ENCODE measurements around the gene FIGNL2.

Gene FIGNL2

DNA sequence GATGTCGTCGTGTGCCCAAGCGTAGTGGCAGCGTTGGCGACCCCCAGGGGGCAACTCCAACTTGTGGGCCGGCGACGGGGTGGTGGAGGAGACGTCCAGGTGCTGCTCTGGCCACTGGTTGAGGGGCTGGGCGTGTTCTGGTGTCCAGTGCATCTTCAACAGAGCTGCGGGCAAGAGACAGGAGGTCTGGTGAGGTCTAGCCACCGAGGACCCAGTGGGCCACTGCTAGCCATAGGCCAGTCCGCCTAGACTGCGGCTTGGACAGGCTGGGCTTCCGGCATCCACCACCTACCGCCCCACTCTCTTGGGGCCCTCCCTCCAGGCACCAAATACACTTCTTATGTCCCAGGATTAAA, 26.3 kb downstream of the FIGNL2 start:
- no peak overlapping the region for H3K4me3 ChIP-seq (ENCODE audit: low read depth, low read length)
- DNase-seq (ENCODE audit: low read depth): no peak
- TF ChIP-seq, protein P1, sequence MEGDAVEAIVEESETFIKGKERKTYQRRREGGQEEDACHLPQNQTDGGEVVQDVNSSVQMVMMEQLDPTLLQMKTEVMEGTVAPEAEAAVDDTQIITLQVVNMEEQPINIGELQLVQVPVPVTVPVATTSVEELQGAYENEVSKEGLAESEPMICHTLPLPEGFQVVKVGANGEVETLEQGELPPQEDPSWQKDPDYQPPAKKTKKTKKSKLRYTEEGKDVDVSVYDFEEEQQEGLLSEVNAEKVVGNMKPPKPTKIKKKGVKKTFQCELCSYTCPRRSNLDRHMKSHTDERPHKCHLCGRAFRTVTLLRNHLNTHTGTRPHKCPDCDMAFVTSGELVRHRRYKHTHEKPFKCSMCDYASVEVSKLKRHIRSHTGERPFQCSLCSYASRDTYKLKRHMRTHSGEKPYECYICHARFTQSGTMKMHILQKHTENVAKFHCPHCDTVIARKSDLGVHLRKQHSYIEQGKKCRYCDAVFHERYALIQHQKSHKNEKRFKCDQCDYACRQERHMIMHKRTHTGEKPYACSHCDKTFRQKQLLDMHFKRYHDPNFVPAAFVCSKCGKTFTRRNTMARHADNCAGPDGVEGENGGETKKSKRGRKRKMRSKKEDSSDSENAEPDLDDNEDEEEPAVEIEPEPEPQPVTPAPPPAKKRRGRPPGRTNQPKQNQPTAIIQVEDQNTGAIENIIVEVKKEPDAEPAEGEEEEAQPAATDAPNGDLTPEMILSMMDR (IDR thresholded peaks at IDR 0.05; ENCODE audit: low read depth, low read length): no peak
- TF ChIP-seq MAX (IDR thresholded peaks at IDR 0.05; ENCODE audit: low read depth, low read length): no peak
- TF ChIP-seq POLR2A (IDR thresholded peaks at IDR 0.05; ENCODE audit: extremely low read depth, insufficient read length): no peak
- TF ChIP-seq MYC (IDR thresholded peaks at IDR 0.05; ENCODE audit: low read depth, low read length): no peak

DNA sequence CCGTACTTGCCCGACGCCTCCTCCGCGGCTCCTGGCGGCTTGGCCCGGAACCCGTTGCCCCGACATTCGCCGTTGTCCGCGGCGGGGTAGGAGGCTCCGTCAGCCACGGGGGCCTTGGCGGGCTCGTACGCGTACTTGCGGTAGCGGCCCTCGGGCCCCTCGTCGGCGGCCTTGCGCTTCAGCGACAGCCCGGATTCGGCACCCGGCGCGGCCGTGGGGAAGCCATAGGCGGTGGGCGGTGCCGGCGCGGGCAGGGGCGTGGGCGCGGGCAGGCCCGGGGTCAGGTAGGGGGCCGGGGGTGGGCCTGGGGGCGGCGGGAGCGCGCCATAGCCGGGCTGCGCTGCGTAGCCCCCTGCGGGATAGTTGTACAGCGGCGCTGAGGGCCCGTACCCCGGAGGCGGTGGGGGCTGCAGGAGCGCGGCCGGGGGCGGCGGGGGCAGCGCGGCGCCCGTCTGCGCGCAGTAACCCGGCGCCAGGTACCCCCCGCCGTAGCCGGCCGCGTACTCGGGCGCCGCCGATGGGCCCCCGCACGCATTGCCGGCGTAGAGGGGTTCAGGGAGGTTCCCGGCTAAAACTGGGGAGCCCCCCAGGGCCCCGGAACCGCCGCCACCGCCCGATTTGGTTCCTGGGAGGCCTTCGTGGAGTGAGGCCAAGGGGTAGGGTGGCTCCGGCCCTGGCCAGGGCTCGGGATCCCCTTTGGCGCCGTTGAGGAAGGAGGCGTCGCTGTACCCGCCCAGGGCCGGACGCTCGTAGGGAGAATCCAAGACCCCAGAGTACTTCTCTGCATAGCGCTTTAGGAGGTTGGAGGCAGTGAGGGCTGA, 26.9 kb downstream of the FIGNL2 start:
- H3K4me3 ChIP-seq (ENCODE audit: low read depth, low read length): no peak overlapping the region
- TF ChIP-seq MYC (IDR thresholded peaks at IDR 0.05; ENCODE audit: low read depth, low read length): no peak
- TF ChIP-seq, protein P1 (IDR thresholded peaks at IDR 0.05; ENCODE audit: low read depth, low read length): no peak
- TF ChIP-seq MAX (IDR thresholded peaks at IDR 0.05; ENCODE audit: low read depth, low read length): no peak
- no peak for TF ChIP-seq POLR2A (IDR thresholded peaks at IDR 0.05; ENCODE audit: extremely low read depth, insufficient read length)
- DNase-seq (ENCODE audit: low read depth): no peak

DNA sequence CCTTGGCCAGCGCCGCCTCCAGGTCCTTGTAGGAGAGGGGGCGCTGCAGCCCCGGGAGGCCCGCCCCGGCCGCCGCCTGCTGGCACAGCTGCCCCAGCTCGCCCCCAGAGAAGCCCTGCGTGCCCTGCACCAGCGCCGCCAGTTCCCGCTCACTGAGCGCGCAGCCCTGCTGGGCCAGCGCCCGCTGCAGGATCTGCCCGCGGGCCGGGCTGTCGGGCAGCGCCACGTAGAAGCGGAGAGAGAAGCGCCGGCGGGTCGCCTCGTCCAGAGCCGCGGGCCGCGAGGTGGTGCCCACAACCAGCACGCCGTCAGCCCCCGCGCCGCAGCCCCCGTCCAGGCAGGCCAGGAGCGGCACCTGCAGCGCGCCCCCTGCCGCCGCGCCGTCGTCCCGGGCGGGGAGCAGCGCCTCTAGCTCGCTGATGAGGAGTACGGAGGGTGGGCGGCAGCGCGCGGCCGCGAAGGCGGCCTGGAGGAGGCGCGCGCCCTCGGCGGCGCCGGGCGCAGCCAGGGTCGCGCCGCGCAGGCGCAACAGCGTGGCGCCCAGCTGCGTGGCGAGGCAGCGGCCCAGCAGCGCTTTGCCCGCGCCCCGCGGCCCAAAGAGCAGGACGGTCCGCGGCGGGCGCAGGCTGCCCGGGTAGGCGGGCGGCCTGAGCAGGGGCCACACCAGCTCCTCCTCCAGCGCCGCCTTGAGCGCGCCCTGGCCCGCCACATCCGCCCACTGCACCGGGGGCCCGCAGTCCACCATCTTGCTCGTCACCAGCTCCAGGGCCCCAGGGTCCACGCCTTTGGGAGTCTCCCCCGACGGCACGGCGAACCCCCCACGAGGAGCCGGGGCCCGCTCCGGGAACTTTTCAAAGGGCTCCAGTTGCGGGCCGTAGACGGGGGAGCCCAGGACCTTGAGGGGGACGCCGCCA, 27.7 kb downstream of the FIGNL2 start:
- no peak overlapping the region for H3K4me3 ChIP-seq (ENCODE audit: low read depth, low read length)
- peak; percentile 46 for DNase-seq (ENCODE audit: low read depth)
- TF ChIP-seq POLR2A (IDR thresholded peaks at IDR 0.05; ENCODE audit: extremely low read depth, insufficient read length) (no peak), MYC (IDR thresholded peaks at IDR 0.05; ENCODE audit: low read depth, low read length) (no peak), MAX (IDR thresholded peaks at IDR 0.05; ENCODE audit: low read depth, low read length) (no peak)
- TF ChIP-seq, protein P1 (IDR thresholded peaks at IDR 0.05; ENCODE audit: low read depth, low read length): no peak

DNA sequence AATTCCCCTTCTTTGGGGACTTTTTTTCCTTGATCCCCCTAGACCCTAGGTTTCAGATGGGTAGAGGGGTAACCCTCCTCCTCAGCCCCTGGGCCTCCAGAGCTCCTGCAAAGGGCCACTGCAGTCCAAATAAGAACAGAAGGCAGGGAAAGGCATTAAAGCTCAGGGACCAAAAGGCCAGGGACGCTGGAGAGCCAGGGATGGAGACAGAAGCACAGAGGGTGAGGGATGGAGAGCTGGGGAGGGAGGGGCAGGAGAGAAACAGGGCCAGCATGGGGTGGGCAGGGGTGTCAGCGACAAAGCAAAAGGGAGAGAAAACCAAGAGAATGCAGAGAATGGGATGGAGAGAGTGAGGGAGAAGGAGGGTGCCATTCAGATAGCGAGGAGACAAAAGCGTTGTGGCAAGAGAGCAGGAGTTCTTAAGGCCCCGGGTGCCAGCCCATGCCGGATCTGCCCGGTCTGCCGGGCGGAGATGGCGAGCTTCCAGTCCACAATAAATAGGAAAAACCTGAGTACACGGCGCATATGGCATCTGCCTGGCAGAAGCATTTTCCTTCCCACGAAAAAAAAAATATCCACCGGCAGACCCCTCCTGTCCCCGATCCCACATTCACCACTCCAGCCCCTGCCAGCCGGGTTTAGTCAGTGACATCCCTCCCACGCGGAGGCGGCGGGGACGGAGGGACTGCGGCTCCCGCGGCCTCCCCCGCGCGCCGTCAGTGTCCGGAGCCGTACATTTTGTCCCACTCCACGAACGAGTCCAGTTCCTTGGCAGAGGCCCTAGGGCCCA, 28.6 kb downstream of the FIGNL2 start:
- H3K4me3 ChIP-seq (ENCODE audit: low read depth, low read length): no peak overlapping the region
- TF ChIP-seq POLR2A (IDR thresholded peaks at IDR 0.05; ENCODE audit: extremely low read depth, insufficient read length) (no peak), MAX (IDR thresholded peaks at IDR 0.05; ENCODE audit: low read depth, low read length) (no peak)
- TF ChIP-seq, protein P1 (IDR thresholded peaks at IDR 0.05; ENCODE audit: low read depth, low read length): no peak
- DNase-seq (ENCODE audit: low read depth): no peak

- TF ChIP-seq POLR2A (IDR thresholded peaks at IDR 0.05; ENCODE audit: extremely low read depth, insufficient read length) (no peak), MYC (IDR thresholded peaks at IDR 0.05; ENCODE audit: low read depth, low read length) (no peak), MAX (IDR thresholded peaks at IDR 0.05; ENCODE audit: low read depth, low read length) (no peak)
- TF ChIP-seq, protein P1 (IDR thresholded peaks at IDR 0.05; ENCODE audit: low read depth, low read length): no peak
- DNase-seq (ENCODE audit: low read depth): no peak
- no peak overlapping the region for H3K4me3 ChIP-seq (ENCODE audit: low read depth, low read length)
These were observed 29.8 kb downstream of the FIGNL2 start for GRCh38 chr12:51818566-51819300.
